Ishikawa (cell line): ENCODE measurements around the gene DTX1.

Experiments
- CEBPB ChIP-seq: IDR thresholded peaks from 2 replicates; pipeline ENCODE4 v1.6.1; 2012
- CREB1 ChIP-seq: IDR thresholded peaks from 2 replicates; pipeline ENCODE4 v1.6.1; 2012; ENCODE audit warnings: low read depth
- EP300 ChIP-seq: IDR thresholded peaks from 2 replicates; pipeline ENCODE4 v1.6.1; 2012; ENCODE audit warnings: borderline replicate concordance
- NFIC ChIP-seq: IDR thresholded peaks from 2 replicates; pipeline ENCODE4 v1.6.1; 2012
- RAD21 ChIP-seq: IDR thresholded peaks from 2 replicates; pipeline ENCODE4 v1.6.1; 2012; ENCODE audit warnings: low read depth
- TAF1 ChIP-seq: IDR thresholded peaks from 2 replicates; pipeline ENCODE4 v1.6.1; 2012; ENCODE audit warnings: low read depth, mild to moderate bottlenecking
- ZBTB7A ChIP-seq: IDR thresholded peaks from 2 replicates; pipeline ENCODE4 v1.6.1; 2012; ENCODE audit warnings: low read depth

- TF ChIP-seq EP300, result no peak
- no peak for TF ChIP-seq TAF1
- TF ChIP-seq NFIC, result no peak
- TF ChIP-seq CEBPB, result no peak
- TF ChIP-seq ZBTB7A, result no peak
- TF ChIP-seq CREB1, result no peak
- no peak for TF ChIP-seq RAD21
Measured at GRCh38 chr12:113083863-113084435, 27.4 kb downstream of the DTX1 start.
